GM21360 (cell line): ENCODE measurements around the gene MITF.

ENCODE experiments used
- ATAC-seq: cut with Tn5 transposase; IDR thresholded peaks from one replicate; pipeline ENCODE4 v1.9.1; 2021; ENCODE audit warnings: mild to moderate bottlenecking, moderate library complexity; ENCODE audit not compliant: unreplicated experiment

MITF gene, protein sequence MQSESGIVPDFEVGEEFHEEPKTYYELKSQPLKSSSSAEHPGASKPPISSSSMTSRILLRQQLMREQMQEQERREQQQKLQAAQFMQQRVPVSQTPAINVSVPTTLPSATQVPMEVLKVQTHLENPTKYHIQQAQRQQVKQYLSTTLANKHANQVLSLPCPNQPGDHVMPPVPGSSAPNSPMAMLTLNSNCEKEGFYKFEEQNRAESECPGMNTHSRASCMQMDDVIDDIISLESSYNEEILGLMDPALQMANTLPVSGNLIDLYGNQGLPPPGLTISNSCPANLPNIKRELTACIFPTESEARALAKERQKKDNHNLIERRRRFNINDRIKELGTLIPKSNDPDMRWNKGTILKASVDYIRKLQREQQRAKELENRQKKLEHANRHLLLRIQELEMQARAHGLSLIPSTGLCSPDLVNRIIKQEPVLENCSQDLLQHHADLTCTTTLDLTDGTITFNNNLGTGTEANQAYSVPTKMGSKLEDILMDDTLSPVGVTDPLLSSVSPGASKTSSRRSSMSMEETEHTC

DNA sequence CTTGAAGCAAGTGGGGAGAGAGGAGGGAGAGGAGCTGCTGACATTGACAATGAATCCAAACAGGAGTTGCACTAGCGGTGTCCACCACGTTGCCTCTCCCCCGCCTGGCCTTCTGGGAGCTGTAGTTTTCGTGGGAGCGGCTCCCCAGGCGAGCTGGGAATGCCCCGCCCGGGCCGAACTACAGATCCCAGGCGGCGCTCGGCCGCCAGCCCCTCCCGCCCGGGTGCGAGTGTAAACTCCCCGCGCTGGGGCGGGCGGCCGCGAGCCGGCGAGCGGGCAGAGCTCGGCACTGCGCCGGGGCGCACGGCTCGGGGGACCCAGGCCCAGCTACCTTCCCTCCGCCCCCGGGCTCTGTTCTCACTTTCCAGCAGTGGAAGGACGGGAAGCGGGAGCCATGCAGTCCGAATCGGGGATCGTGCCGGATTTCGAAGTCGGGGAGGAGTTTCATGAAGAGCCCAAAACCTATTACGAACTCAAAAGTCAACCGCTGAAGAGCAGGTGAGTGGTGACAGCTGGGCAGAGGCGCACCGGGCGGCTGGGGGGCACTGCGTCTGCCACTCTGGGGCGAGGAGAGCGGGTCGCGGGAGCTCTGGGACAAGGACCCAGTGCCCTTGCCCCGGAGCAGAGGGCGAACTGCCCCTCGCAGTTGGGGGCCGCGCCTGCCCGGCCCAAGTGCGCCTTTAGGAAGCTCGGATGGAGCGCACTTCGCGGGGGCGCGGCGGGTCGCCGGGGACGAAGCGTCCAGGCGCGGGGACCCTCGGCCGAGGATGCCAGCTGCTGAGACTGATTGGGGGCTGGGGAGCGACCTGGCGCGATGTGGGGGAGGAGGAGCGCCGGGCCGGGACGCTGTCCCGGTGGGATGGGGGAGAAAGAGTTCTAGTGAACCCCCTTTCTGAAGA lies at the start of gene MITF:
Gene MITF, plus strand, starts transcription at position 261 of the 899 bp plus-strand sequence. Its CDS starts 134 bp downstream, at position 395.
- ATAC-seq, result peak; percentile 99

DNA sequence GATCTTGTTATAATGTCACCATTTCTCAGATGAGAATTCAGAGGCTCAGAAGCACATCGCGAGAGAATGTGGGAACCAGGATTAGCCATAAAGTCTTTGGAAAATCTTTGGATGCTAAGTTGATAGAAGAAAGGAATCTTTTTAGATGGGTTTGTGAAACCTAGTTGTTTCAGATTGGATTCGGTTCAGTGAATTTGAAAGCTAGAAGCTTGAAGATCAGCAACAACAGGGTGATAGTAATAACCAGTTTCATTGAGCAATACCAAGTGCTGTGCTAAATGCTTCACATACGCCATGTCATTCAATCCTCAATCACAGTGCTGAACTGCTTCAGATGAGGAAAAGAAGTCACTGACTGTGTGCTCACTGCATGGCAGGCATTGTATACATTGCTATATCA lies 47.4 kb upstream of the MITF start:
- ATAC-seq, result no peak

DNA sequence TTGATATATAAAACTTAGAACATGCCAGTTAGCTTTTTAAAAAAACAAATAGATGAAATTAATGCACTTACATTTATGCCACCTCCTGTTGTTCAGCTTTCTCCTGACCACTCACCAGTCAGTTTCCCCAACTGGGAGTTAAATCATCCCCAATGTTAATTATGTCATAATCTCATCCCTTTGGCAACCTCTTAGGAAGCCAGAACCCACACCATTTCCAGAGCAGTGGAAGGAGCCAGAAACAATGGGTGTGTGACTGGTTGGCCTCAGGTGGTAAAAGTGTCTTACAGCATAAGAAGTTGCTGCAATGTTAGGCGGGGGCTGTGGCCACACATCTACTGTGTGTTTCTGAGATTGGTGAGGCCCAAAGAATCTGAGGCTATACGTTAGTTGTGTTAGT lies 46.5 kb upstream of the MITF start:
- ATAC-seq, result no peak

DNA sequence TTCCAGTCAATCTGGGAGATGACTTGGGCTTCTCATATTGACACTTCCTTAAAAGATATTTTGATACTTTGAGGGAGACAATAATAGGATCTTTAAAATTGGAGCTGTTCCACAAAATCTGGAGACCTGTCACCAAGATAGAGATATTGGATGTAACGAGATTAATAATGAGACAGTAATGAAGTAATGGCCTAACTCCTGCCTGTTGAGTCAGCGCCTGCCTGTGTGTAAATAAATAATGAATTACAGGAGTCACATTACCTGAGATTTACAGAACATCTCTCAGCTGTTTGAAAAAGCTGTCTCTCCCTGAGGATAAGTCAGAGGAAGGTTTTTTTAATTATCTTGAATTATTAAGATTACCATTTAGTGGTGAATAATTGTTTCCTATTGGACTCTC lies 43.8 kb upstream of the MITF start:
- ATAC-seq, result no peak

DNA sequence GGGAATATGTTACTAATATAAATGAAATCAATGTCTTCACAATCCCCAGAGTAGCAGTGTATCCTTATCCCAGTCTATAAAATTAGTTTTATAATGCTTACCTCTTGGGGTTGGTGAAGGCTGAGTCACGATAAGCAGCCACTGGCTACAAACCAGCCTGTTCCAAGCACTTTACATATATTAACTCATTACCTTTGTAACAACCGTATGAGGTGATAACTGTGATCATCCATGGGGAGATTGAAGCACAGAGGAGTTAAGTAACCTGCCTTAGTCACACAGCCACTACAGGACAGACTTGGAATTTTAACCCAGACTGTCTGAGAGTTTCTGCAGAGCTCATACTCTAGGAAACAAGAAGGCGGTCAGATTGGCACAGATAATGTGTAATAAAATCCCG lies 43.3 kb upstream of the MITF start:
- no peak for ATAC-seq

DNA sequence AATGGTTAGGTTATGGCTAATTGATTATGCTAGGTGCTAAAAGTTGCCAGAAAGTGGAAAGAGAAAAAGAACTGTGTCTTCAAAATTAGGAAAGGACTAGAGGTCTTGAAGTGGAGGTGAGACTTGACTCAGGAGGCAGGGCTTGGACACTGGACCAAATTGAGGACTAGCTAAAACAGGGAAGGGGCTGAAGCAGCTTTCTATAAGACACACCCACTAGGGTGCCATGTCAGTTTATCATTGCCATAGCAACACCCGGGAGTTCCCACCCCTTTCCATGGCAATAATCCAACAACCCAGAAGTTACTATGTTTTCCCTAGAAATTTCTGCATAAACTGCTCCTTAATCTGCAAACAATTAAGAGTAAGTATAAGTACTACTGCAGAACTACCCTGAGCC lies 42.9 kb upstream of the MITF start:
- no peak for ATAC-seq

DNA sequence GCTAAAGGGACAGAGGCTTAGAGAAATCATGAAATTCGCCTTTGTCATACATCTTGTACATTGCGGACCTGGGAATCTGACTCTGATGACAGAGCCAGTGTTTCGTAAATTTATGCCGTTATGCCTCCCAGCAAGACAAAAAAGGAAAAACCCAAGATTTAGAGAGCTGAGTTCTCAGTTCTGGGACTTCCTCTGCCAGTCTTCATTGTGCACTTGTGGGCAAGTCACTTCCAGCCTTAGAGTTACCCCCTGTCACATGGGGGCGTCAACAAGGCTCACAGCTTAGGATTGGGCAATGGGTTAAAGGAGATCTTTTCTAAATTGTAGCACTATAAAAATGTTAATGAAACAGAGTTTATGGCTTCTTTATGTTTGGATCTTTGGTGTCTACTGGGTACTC lies 41.9 kb upstream of the MITF start:
- no peak for ATAC-seq

DNA sequence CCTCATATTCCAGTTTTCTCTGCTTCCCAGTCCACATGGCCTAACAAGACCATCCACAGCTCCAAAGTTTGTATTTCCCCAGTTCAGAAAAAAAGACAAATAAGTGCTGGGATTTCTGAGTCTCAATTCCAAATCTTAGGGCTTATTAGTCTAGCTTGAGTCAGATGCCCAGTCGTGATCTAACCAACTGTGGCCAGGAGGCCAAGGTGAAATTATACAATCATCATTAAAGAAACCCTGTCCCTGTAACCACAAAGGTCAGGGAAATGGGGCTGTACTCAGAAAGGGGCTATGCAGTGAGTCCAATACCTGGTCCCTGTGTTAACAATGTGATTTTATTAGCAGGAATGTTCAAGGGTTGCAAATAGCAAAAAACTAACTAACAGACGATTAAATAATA lies 40.5 kb upstream of the MITF start:
- ATAC-seq, result no peak

DNA sequence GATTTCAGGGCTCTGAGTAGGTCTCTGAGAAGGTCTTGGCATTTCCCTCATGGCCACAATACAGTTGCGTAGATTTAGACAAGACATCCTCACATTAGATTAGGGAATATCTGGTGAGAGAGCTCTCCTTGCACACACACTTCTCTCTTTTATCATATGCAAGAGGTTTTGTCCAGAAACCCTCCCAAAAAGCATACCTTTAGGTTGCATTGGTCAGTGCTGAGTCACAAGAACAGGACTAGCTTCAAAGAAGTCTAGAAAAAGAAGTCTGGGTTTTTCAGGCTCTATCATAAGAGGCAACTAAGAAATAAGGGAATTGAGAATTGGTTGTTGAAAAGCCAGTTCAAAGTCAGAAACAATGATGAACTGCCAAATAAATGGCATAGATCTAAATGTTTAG lies 40.1 kb upstream of the MITF start:
- no peak for ATAC-seq

DNA sequence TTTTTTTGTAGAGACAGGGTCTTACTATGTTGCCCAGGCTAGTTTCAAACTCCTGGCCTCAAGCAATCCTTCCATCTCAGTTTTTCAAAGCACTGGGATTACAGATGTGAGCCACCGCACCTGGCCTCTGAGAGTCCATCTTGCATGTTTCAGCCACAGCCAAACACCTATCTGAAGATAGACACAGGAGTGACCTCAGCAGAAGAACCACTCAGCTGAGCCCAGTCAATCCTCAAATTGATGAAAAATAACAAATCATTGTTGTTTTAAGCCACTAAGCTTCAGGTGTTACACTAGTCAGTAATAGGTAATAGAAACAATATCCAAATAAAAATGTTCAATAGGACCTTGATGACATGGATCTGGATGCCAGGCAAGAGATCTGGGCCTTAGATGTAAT lies 38.3 kb upstream of the MITF start:
- ATAC-seq, result no peak

DNA sequence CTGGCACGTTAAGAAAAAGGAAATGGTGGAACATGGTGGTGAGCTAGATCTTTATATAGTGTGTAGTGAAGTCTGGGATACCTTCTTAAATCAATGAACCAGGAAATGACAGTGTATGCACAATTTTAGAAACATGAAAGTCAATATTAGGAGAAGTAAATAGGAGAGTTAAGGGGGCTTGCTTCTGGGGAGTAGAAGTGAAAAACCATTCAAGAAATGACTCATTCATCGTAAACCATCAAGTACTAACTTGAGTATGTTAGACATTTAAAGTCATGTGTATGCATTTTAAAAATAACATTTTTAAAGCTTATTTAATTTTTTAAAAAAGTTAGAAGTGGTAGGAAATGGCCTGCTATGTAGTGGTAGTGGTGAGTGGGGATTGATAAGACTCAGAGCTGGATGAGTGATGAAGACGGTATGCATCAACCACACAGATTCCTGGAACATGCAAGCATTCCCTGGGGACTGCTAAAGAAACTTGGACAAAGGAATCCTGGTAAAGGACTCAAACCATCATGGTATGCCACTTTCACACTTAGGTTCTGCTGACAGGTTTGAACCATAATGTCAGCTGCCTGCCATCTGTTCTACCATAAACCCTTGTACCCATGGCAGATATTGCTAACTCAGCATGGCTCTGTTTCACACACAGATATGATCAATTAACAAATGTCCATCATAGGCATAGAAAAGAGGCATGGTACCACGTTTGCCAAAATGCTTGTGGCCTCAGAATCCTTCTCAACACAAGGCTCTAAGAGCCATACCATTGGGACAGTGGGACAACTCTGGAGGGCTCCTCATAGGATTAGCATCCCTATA lies 28.9 kb upstream of the MITF start:
- ATAC-seq, result no peak

DNA sequence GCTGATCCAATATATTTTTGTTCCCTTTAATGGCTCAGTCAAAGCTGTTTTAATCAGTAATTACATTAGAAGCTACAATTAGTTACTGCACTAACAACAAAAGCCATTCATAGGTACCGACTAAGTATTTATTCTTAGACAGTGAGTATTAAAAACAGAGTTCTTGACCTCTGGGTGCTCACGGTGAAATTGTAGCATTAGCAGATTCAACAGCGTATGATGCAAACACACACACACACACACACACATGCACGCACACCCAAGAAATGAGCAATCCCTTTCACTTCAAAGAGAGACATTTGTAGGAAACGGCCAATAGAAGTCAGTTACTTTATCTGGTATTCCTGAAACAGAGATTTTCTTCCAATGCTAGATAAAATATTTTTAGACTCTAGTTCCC lies 27.0 kb upstream of the MITF start:
- no peak for ATAC-seq

DNA sequence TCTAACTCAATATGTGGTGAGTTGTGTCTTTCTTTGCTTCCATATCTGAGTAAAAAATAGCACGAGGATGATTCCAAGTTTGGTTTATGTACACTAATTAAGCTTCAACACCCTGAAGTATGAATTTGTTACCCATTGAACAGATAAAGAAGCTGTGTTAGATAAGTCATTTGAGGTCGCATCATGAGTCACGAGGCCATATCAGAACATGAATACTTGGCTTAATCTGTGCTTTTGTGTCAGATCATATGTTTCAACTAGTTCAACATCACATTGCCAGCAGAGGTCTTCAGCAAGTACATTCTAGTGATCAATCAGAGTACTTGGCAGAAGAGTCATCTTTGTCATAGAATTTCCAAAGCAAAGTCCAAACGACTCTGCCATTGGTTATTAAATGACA lies 26.3 kb upstream of the MITF start:
- no peak for ATAC-seq

DNA sequence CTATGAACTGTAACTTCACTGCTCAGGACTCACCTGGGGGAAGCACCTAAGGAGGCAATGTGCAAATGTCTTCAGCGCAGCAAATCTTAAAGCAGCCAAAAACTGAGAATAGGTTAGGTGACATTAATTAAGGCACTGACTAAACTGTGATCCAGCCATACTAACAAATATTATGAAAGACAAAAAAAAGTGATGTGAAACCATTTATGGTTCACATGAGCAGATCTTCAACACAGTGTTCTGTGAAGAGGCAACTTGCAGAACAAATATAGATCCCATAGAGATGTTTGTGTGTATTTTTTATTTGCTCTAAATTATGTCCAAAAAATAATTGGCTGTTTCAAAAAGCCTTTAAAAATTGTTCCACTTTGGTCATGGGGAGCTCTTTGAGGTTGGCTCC lies 24.1 kb upstream of the MITF start:
- no peak for ATAC-seq

DNA sequence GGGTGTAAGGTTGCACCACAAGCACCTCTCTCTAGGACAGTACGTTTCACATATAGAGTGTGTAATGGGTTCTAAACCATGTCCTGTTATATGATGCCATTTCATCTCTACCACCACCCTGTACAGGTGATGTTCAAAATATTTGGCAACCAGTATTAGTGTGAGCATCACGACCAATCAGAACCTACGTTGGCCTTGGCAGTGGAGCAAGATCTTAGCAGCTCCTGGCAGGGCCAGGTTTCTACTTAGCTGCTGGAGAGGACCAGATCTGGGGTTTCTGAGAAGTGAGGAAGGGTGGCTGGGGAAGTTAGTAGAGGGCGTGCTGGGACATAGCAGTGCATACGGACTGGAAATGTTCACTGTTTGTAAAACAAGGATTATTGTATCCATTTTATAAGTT lies 23.1 kb upstream of the MITF start:
- ATAC-seq, result no peak

DNA sequence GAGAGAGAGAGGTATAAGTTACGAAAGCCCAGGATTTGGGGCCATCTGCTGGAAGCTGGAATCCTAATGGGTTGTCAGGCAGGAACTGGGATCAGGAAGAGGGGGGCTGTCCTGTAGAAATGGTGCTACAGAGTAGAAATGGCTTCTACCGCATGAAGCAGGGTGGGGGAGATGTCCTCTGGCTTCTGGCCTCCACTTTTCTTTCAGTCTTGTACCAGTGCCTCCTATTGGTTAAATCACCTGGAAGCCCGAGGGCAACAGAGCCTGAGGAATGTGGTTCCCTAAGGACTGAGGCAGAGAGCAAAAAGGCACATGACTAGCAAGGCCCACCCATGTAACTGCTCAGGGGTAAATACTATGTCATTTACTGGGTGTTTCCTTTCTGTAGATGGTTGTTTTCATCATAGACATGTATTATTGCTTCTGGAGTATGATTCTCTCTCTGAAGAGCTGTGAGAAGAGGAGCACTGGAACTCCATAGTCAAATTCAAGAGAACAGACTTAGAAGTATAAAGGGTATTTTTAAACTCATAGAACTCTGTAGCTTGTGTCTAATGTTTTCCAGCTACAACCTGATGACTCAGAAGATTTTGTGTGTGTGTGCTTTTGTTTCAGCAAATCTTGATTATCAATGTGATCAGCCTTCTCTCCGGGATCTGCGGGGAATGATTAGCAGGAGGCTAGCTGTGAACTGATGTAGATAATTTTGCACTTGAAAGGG lies 20.2 kb upstream of the MITF start:
- ATAC-seq, result no peak

DNA sequence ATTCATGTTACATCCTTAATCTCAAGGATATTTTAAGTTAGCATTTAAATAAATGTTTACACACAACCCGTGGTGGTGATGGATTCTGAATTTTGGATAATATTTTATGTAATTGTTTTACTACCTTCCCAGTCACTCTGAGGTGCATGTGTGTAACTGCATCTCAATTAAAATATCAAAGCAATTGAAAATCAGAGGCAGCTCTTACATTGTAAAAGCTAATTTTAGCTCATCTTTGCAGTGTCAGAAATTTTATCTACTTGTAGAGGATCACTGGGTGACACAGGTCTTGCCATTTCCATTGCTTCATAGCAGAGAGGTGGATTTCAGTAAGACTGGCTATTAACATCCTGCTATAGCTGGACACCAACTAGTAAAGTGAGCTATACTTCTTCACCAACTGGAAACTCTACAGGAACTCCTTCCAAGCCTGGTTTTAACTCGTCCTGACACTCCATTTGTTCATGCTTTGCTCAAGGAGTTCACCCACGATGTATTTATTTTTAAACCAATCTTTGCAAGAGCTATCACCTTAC lies 19.6 kb upstream of the MITF start:
- ATAC-seq, result no peak

DNA sequence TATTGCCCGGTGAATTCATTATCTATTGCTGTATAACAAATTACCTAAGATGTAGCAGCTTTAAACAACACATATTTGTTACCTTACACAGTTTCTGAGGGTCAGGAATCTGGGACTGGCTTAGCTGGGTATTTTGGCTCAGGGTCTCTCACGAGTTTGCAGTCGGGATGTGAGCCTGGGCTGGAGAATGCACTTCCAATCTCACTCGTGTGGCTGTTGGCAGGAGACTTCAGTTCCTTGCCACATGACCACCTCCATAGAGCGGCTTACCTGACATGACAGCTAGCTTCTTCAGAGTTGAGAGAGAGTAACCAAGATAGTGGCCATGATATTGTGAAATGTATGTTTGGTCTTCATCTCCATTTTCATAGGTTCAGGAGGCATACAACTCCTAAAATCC lies 18.4 kb upstream of the MITF start:
- no peak for ATAC-seq

DNA sequence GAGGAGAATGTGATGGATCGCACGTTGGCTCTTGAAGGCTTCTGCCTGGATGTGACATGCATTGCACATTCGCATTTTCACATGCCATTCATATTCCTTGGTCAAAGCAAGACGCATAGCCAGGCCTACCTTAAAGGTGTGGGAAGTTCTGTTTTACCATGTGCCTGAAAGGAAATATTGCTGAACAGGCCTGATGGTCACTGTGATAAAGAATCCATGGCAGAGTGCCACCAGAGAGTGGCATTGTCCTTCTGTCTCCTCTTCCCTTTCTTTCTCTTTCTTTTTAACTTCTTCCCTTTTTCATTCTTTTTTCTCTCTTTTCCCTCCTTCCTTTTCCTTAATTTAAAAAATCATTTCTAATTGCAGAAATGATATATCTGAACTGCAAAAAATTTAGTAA lies 15.9 kb upstream of the MITF start:
- ATAC-seq, result no peak
